H1 (cell line): ENCODE data around the gene KRTAP4-2. TPM values are rescaled to one million over a fixed set of nuclear protein-coding genes. Genes with fewer than 3 reads are reported as not detected.

Source experiments
- CTCF ChIA-PET: fragments of 300-600 bp; sonication (Branson Sonifier 250); formaldehyde crosslinking; loops from one replicate; lab custom pipeline; 2021; ENCODE audit not compliant: partially characterized antibody; lab: Charles Lee
- POLR2A ChIA-PET: fragments of 300-600 bp; sonication (Branson Sonifier 250); formaldehyde crosslinking; loops from one replicate; lab custom pipeline; 2021; ENCODE audit warnings: inconsistent platforms; ENCODE audit not compliant: partially characterized antibody; lab: Charles Lee
- DNase-seq, 2 experiments: peaks; one replicate each; pipeline versions ENCODE4 v3.0.0 to v3.0.0-alpha.2; 2010 to 2022; ENCODE audit warnings: low spot score in 2 of 2, low read depth in 1 of 2, mixed read lengths in 1 of 2
- FAIRE-seq: peaks from 2 replicates; lab custom pipeline; 2011; peaks lifted over from hg19 to GRCh38; lab: Jason Lieb, UNC
- H2AFZ ChIP-seq: 2 replicates; pipeline ENCODE4 v1.8.1; 2012; ENCODE audit warnings: low read length, inconsistent platforms
- H2AK5ac ChIP-seq: 2 replicates; pipeline ENCODE4 v1.6.1; 2013; ENCODE audit warnings: low read depth, low read length
- H2BK120ac ChIP-seq: replicated peaks from 2 replicates; pipeline ENCODE3; 2013; ENCODE audit warnings: low read depth, low read length, inconsistent platforms
- H2BK12ac ChIP-seq: 2 replicates; pipeline ENCODE4 v1.6.1; 2013; ENCODE audit warnings: low read depth, low read length
- H2BK15ac ChIP-seq: 2 replicates; pipeline ENCODE4 v1.6.1; 2013; ENCODE audit warnings: low read length
- H2BK20ac ChIP-seq: 2 replicates; pipeline ENCODE4 v1.6.1; 2013; ENCODE audit warnings: low read length
- H2BK5ac ChIP-seq: 2 replicates; pipeline ENCODE4 v1.6.1; 2013; ENCODE audit warnings: low read depth, low read length
- H3K14ac ChIP-seq: 2 replicates; pipeline ENCODE4 v1.6.1; 2013; ENCODE audit warnings: inconsistent platforms; ENCODE audit not compliant: insufficient read length
- H3K18ac ChIP-seq: 2 replicates; pipeline ENCODE4 v1.6.1; 2013; ENCODE audit warnings: low read length; ENCODE audit errors: extremely low read depth
- H3K23ac ChIP-seq: 2 replicates; pipeline ENCODE4 v1.6.1; 2013; ENCODE audit warnings: inconsistent platforms; ENCODE audit not compliant: insufficient read length
- H3K23me2 ChIP-seq: 2 replicates; pipeline ENCODE4 v1.6.1; 2013; ENCODE audit warnings: low read depth, low read length
- H3K27ac ChIP-seq: 2 replicates; pipeline ENCODE4 v1.6.1; 2011; ENCODE audit warnings: low read depth, low read length, inconsistent platforms
- H3K27me3 ChIP-seq, 4 experiments: replicated peaks in 1 of 4; 1 replicate in 1 of 4; 2 replicates in 3 of 4; pipeline versions ENCODE4 v1.6.1 to v1.8.1; 2011 to 2013; ENCODE audit warnings: low read length in 3 of 4, mild to moderate bottlenecking in 3 of 4, inconsistent platforms in 2 of 4, mixed read lengths in 2 of 4, moderate library complexity in 1 of 4; ENCODE audit not compliant: control insufficient read depth in 3 of 4, insufficient read depth in 3 of 4; ENCODE audit errors: extremely low read depth in 1 of 4
- H3K36me3 ChIP-seq, 4 experiments: 2 replicates each; pipeline versions ENCODE4 v1.6.1 to v1.8.1; 2011 to 2013; ENCODE audit warnings: mild to moderate bottlenecking in 4 of 4, low read length in 3 of 4, moderate library complexity in 2 of 4, control low read depth in 1 of 4, inconsistent platforms in 1 of 4; ENCODE audit not compliant: insufficient read depth in 4 of 4, control insufficient read depth in 2 of 4
- H3K4ac ChIP-seq: replicated peaks from 2 replicates; pipeline ENCODE3; 2013; ENCODE audit warnings: low read length, low read depth, mixed read lengths, inconsistent platforms; ENCODE audit not compliant: insufficient read length
- H3K4me1 ChIP-seq, 4 experiments: replicated peaks in 1 of 4; 1 replicate in 1 of 4; 2 replicates in 3 of 4; pipeline versions ENCODE4 v1.6.1 to v1.8.1; 2011 to 2013; ENCODE audit warnings: low read length in 3 of 4, inconsistent platforms in 2 of 4, mixed read lengths in 1 of 4; ENCODE audit not compliant: insufficient read depth in 4 of 4, control insufficient read depth in 3 of 4
- H3K4me2 ChIP-seq, 2 experiments: 2 replicates each; pipeline versions ENCODE4 v1.6.1 to v1.8.1; 2011 to 2013; ENCODE audit warnings: low read depth in 2 of 2, low read length in 2 of 2, control low read depth in 1 of 2, inconsistent platforms in 1 of 2, mild to moderate bottlenecking in 1 of 2; ENCODE audit not compliant: insufficient read depth in 1 of 2
- H3K4me3 ChIP-seq, 4 experiments: fragments of 200-600, 300-600 bp in 1 of 4; sonication (generic), shearing (Covaris generic), sonication (Bioruptor Twin) in 1 of 4; 2 replicates each; pipeline versions ENCODE4 v1.5.1 to v1.8.1; 2011 to 2016; ENCODE audit warnings: low read length in 4 of 4, low read depth in 3 of 4, control low read depth in 2 of 4, inconsistent platforms in 2 of 4, mild to moderate bottlenecking in 2 of 4, mixed read lengths in 1 of 4, moderate library complexity in 1 of 4; ENCODE audit not compliant: insufficient read depth in 2 of 4; ENCODE audit errors: extremely low read depth in 1 of 4
- H3K56ac ChIP-seq: replicated peaks from 2 replicates; pipeline ENCODE3; 2013; ENCODE audit warnings: low read depth, mild to moderate bottlenecking, mixed read lengths, low read length, inconsistent platforms; ENCODE audit not compliant: insufficient read length
- H3K79me1 ChIP-seq: 2 replicates; pipeline ENCODE4 v1.6.1; 2013; ENCODE audit warnings: low read depth, low read length, control low read depth
- H3K79me2 ChIP-seq, 2 experiments: 2 replicates each; pipeline versions ENCODE4 v1.6.1 to v1.8.1; 2012 to 2013; ENCODE audit warnings: low read length in 2 of 2, mild to moderate bottlenecking in 2 of 2, inconsistent platforms in 1 of 2; ENCODE audit not compliant: insufficient read depth in 2 of 2, control insufficient read depth in 1 of 2
- H3K9ac ChIP-seq, 4 experiments: replicated peaks in 1 of 4; 1 replicate in 1 of 4; 2 replicates in 3 of 4; pipeline versions ENCODE4 v1.6.1 to v1.8.1; 2011 to 2013; ENCODE audit warnings: low read depth in 3 of 4, low read length in 3 of 4, control low read depth in 2 of 4, mild to moderate bottlenecking in 2 of 4, moderate library complexity in 2 of 4, inconsistent platforms in 1 of 4; ENCODE audit errors: extremely low read depth in 1 of 4
- H3K9me3 ChIP-seq, 2 experiments: 2 replicates each; pipeline versions ENCODE4 v1.6.1 to v1.8.1; 2012 to 2013; ENCODE audit warnings: mild to moderate bottlenecking in 2 of 2, moderate library complexity in 2 of 2, control low read depth in 1 of 2, inconsistent platforms in 1 of 2, low read depth in 1 of 2, low read length in 1 of 2, mixed read lengths in 1 of 2; ENCODE audit not compliant: insufficient read depth in 2 of 2
- H4K20me1 ChIP-seq, 2 experiments: replicated peaks in 1 of 2; 2 replicates each; pipeline versions ENCODE3 to v1.8.1; 2011 to 2013; ENCODE audit warnings: inconsistent platforms in 2 of 2, low read length in 2 of 2, mild to moderate bottlenecking in 1 of 2; ENCODE audit not compliant: insufficient read depth in 2 of 2, control insufficient read depth in 1 of 2
- H4K5ac ChIP-seq: 2 replicates; pipeline ENCODE4 v1.6.1; 2013; ENCODE audit warnings: low read length, low read depth, mixed read lengths, inconsistent platforms; ENCODE audit not compliant: insufficient read length
- H4K8ac ChIP-seq: 2 replicates; pipeline ENCODE4 v1.8.0; 2013; ENCODE audit warnings: mild to moderate bottlenecking, moderate library complexity, low read length, inconsistent platforms; ENCODE audit not compliant: insufficient read depth; ENCODE audit errors: extremely low read depth
- H4K91ac ChIP-seq: replicated peaks from 2 replicates; pipeline ENCODE3; 2013; ENCODE audit warnings: low read length, mixed read lengths, inconsistent platforms; ENCODE audit not compliant: insufficient read length
- BACH1 ChIP-seq: IDR thresholded peaks from 2 replicates; pipeline ENCODE4 v1.6.1; 2012; ENCODE audit warnings: low read length, improper control_type of control experiment
- BRCA1 ChIP-seq: IDR thresholded peaks from 2 replicates; pipeline ENCODE4 v1.6.1; 2012; ENCODE audit warnings: low read depth, low read length, improper control_type of control experiment
- CBX5 ChIP-seq: fragments of 300-800, 300-1000 bp; sonication (generic); IDR thresholded peaks from 2 replicates; pipeline ENCODE4 v1.7.1; 2016; ENCODE audit warnings: antibody characterized with exemption, low read length, low read depth
- POLR2AphosphoS5 ChIP-seq: IDR thresholded peaks from 2 replicates; pipeline ENCODE4 v1.6.1; 2011; ENCODE audit warnings: low read depth, low read length
- RFX5 ChIP-seq: IDR thresholded peaks from 2 replicates; pipeline ENCODE4 v1.6.1; 2011; ENCODE audit warnings: low read depth, low read length, improper control_type of control experiment, borderline replicate concordance
- SRF ChIP-seq: IDR thresholded peaks from 2 replicates; pipeline ENCODE4 v1.6.1; 2011; ENCODE audit warnings: mild to moderate bottlenecking, low read depth, low read length, moderate library complexity
- TAF1 ChIP-seq: IDR thresholded peaks from 2 replicates; pipeline ENCODE4 v1.6.1; 2011; ENCODE audit warnings: mild to moderate bottlenecking, low read depth, low read length
- TAF7 ChIP-seq: optimal IDR thresholded peaks from 2 replicates; pipeline ENCODE3; 2011; ENCODE audit warnings: low read depth, mild to moderate bottlenecking, inconsistent platforms, low read length, moderate library complexity, borderline replicate concordance
- TEAD4 ChIP-seq: IDR thresholded peaks from 2 replicates; pipeline ENCODE4 v1.6.1; 2012; ENCODE audit warnings: low read depth, low read length, inconsistent platforms, mixed read lengths
- ZNF274 ChIP-seq: IDR thresholded peaks from 2 replicates; pipeline ENCODE4 v1.7.0; 2012; ENCODE audit warnings: low read length, borderline replicate concordance; ENCODE audit errors: extremely low read depth
- WGBS, 2 experiments: shearing (Covaris generic) in 1 of 2; methylation state at CpG; one replicate each; pipeline versions ENCODE4 v1.1.6 to v1.1.7; 2013 to 2015; ENCODE audit warnings: low lambda C conversion rate in 2 of 2, mixed read lengths in 2 of 2, inconsistent platforms in 1 of 2, low coverage in 1 of 2, missing lambda C conversion rate in 1 of 2; ENCODE audit not compliant: insufficient replicate concordance in 2 of 2, insufficient coverage in 1 of 2, insufficient read length in 1 of 2; ENCODE audit errors: extremely low coverage in 1 of 2, missing lambda C conversion rate in 1 of 2; 5-methylcytosine and 5-hydroxymethylcytosine counted together
- polyA plus RNA-seq, 7 experiments: library from polyadenylated mRNA; depleted of rRNA in 3 of 7; stranded (reverse) in 5 of 7; unstranded in 2 of 7; fragments of >200 nt in 5 of 7; fragments of 200-250 nt in 2 of 7; gene quantifications; 1 replicate in 5 of 7; 2 replicates in 1 of 7; 4 replicates in 1 of 7; pipeline versions ENCODE4 v1.2.1 to v1.2.3, GENCODE V29; 2011 to 2013; ENCODE audit warnings: missing spikeins in 2 of 7, mixed read lengths in 2 of 7
- total RNA-seq: library from RNA; stranded (reverse); fragmentation: NEBNext Ultra II Directional; extraction: Animal tissue kit (Norgen Biotek cat#: 25700); gene quantifications from 2 replicates; pipeline ENCODE4 v1.2.1, GENCODE V29; 2021
- TF ChIP-seq, protein P1 (sequence below): IDR thresholded peaks from 2 replicates; pipeline ENCODE4 v1.6.1; 2012; ENCODE audit warnings: low read length, inconsistent platforms
- TF ChIP-seq, protein P2 (sequence below): IDR thresholded peaks from 2 replicates; pipeline ENCODE4 v1.6.1; 2011; ENCODE audit warnings: low read depth, mild to moderate bottlenecking, low read length; ENCODE audit not compliant: insufficient read depth

KRTAP4-2 gene
- total and polyA plus RNA-seq, 2 of the 8 experiments (the other 6 are each of a cell fraction or from before 2014, with no cell fraction given) = not detected

DNA sequence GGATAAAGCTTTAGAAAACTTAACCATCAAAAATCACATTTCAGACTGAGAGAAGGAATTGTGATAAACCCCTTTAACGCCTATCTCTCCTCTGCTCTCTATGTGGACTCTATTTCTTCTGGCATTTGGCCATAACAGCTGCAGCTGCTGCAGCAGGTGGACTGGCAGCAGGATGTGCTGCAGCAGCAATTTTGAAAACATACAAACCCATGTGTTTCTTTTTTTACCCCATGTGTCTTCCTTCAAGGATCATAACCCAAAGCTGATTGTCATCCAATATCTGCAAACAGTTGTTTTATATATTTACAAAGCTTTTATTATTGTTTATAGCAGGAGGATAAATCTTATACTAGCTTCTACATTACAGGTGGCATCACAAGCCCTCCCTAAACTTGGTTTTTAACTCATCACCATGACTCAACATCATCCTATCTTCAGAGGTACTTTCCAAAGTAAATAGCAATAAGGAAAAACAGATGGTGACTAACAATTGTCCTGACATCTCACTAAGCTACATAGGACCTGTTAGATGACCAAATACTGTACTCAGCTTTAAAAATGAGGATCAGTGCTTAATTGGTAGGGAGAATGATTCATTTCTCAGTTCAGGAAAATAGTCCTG, 33.9 kb upstream of the KRTAP4-2 start:
- no peak overlapping the region for H4K91ac ChIP-seq
- POLR2A ChIA-PET = no interaction called here
- no peak overlapping the region for H3K27ac ChIP-seq
- no peak for DNase-seq
- no peak overlapping the region for H3K23ac ChIP-seq
- H2BK5ac ChIP-seq = no peak overlapping the region
- no peaks in the 10 kb centered on the region for H3K79me2 ChIP-seq
- no peak overlapping the region for H3K14ac ChIP-seq
- no peaks in the 10 kb centered on the region for H3K79me1 ChIP-seq
- WGBS, 2 experiments = 100% methylated on average over 1 of the region's 1 CpG; no CpG with 5 or more reads in 1 of the 2 experiments
- H2BK12ac ChIP-seq = no peak overlapping the region
- no peak overlapping the region for H2BK20ac ChIP-seq
- FAIRE-seq = no peak
- no peak overlapping the region for H3K9ac ChIP-seq
- no peaks in the 10 kb centered on the region; a peak in 2 of 8 replicates for H3K36me3 ChIP-seq
- H3K18ac ChIP-seq = no peak overlapping the region
- H3K4ac ChIP-seq = no peak overlapping the region
- H3K9me3 ChIP-seq = peaks cover under 1 to 7% of the 10 kb centered on the region in 2 experiments; a peak in 2 of 4 replicates
- no peak overlapping the region for H2BK120ac ChIP-seq
- H3K27me3 ChIP-seq = no peaks in the 10 kb centered on the region
- H2BK15ac ChIP-seq = no peak overlapping the region
- CTCF ChIA-PET = interaction anchor here (0.8 to 1.4 kb wide), 3 partner anchors 13 to 337 kb away, joined by 3 read pairs; no protein-coding TSS in a partner anchor
- H3K4me2 ChIP-seq = no peak overlapping the region
- H4K8ac ChIP-seq = no peak overlapping the region; the same call in 1 of the 2 replicates
- H2AK5ac ChIP-seq = no peak overlapping the region
- no peak overlapping the region for H3K56ac ChIP-seq
- no peak overlapping the region for H2AFZ ChIP-seq
- H3K4me3 ChIP-seq = no peak overlapping the region
- H3K23me2 ChIP-seq = no peaks in the 10 kb centered on the region
- H4K20me1 ChIP-seq = no peaks in the 10 kb centered on the region
- H4K5ac ChIP-seq = no peak overlapping the region
- H3K4me1 ChIP-seq = no peaks in the 10 kb centered on the region
- TF ChIP-seq SRF (no peak), POLR2AphosphoS5 (no peak), TAF1 (no peak), TEAD4 (no peak), BACH1 (no peak), CBX5 (no peak), RFX5 (no peak), BRCA1 (no peak), TAF7 (no peak), ZNF274 (no peak)
- TF ChIP-seq, protein P1, sequence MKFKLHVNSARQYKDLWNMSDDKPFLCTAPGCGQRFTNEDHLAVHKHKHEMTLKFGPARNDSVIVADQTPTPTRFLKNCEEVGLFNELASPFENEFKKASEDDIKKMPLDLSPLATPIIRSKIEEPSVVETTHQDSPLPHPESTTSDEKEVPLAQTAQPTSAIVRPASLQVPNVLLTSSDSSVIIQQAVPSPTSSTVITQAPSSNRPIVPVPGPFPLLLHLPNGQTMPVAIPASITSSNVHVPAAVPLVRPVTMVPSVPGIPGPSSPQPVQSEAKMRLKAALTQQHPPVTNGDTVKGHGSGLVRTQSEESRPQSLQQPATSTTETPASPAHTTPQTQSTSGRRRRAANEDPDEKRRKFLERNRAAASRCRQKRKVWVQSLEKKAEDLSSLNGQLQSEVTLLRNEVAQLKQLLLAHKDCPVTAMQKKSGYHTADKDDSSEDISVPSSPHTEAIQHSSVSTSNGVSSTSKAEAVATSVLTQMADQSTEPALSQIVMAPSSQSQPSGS = no peak
- TF ChIP-seq, protein P2, sequence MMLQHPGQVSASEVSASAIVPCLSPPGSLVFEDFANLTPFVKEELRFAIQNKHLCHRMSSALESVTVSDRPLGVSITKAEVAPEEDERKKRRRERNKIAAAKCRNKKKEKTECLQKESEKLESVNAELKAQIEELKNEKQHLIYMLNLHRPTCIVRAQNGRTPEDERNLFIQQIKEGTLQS = no peak
